Measurements from ENCODE around the gene CELA2B.
"Not testable (repeated sequence)": the region's sequence is repeated elsewhere in the genome, so short reads cannot be mapped to it uniquely, and the experiment has no call there.

The CELA2B gene

GRCh38 chr1:15501208-15502032 lies 25.5 kb downstream of the CELA2B start:
- no peak for DNase-seq (ENCODE audit: low read depth)

DNA sequence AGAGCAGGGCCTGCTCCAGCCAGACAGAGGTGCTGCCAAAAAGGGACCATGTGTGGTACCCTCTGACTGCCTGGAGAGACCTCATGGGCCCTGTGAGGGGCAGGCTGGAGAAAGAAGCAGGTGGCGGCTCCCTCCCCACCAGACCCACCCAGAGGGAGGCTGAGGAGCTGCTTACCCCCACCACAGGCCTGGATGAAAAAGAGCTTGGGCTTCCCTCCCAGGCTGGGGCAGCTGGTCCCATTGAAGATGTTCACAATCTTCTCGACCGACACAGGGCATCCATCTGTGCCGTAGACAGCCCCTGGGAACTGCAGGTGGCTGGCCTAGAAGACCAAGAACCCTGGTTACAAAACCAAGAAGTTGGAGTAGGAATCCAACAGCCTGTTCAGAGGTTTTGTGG lies 28.5 kb downstream of the CELA2B start:
- no peak for DNase-seq (ENCODE audit: low read depth)

DNA sequence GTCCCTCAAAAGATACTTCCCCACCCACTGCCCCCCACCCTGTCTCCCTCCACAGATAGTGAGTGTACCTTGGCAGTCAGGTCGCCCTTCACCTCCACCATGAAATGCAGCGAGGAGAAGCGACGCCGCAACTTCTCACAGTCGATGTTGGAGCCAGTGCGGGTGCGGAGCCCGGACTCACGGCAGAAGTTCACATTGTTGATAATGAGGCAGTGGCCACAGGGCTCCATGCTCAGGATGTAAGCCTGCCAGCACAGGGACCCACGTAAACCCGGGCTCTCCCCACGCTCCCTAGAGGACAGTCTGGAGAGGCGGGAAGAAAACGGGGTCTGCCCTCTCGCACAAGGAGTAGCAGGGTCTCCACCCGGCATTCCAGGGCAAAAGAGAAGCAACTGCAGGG lies 30.9 kb downstream of the CELA2B start:
- DNase-seq (ENCODE audit: low read depth): no peak

- no peak for DNase-seq (ENCODE audit: low read depth)
Measured at GRCh38 chr1:15507278-15507677, 31.4 kb downstream of the CELA2B start.

DNA sequence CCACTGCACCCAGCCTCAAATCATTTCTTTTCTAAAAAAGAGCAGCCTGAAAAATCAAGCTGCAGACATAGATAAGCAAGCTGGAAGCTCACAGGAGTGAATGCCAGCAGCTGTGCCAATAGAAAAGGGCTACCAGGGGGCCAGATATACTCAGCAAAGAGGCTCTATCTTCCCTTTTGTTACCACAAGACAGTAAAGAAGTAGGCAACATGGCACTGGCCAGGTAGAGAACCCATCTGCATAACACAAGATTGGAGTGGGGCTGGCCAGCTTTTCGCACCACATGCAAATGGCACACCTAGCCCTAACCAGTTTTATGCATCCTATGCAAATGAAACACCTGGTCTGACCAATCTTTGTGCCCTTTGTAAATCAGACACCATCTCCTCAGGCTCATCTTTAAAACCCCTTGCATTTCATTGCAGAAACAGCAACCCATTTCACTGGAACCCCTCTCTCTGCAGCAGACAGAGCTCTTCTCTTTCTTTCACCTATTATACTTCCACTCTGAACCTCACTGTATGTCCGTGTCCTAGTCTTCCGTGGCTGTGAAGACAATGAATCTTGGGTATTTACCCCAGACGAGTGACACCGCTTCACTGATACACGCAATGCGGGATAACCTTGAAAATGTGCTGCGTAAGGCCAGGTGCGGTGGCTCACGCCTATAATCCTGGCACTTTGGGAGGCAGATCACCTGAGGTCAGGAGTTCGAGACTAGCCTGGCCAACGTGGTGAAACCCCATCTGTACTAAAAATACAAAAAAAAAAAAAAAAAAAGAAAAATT lies 33.0 kb downstream of the CELA2B start:
- DNase-seq (ENCODE audit: low read depth): no peak

- no peak for DNase-seq (ENCODE audit: low read depth)
Measured at GRCh38 chr1:15509586-15509985, 33.7 kb downstream of the CELA2B start.

GRCh38 chr1:15510611-15511405 lies 34.9 kb downstream of the CELA2B start:
- DNase-seq (ENCODE audit: low read depth): no peak

GRCh38 chr1:15513192-15513591 lies 37.3 kb downstream of the CELA2B start:
- DNase-seq (ENCODE audit: low read depth): no peak

DNA sequence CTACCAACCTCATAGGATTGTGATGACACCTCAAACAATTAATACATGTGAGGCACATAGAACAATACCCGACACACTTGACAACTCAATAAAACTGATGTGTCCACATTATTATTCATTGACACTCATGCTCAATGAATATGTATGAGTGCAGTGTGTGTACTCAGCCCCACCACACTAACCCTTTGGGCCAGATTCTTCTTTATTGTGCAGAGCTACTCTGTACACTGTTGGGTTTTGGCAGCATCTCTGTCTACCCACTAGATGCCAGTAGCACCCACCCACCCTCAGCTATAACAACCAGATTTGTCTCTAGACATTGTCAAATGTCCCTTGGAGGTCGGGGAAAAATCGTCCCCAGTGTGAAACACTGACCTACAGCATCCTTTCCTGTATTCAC lies 38.0 kb downstream of the CELA2B start:
- DNase-seq (ENCODE audit: low read depth): no peak

DNA sequence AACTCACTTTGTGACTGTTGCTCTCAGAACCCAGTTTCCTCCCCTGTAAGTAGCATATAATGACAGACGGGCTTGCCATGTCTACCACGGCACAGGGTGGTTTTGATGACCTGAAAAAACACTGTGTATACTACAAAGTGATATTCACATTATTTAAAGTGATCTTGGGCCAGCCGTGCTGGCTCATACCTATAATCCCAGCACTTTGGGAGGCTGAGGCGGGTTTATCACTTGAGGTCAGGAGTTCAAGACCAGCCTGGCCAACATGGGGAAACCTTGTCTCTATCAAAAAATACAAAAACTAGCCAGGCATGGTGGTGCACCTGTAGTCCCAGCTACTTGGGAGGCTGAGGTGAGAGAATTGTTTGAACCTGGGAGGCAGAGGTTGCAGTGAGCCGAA lies 38.7 kb downstream of the CELA2B start:
- DNase-seq (ENCODE audit: low read depth): not testable (repeated sequence)

GRCh38 chr1:15515022-15515663 lies 39.2 kb downstream of the CELA2B start:
- DNase-seq (ENCODE audit: low read depth): no peak

GRCh38 chr1:15519625-15520024 lies 43.7 kb downstream of the CELA2B start:
- DNase-seq (ENCODE audit: low read depth): no peak

DNA sequence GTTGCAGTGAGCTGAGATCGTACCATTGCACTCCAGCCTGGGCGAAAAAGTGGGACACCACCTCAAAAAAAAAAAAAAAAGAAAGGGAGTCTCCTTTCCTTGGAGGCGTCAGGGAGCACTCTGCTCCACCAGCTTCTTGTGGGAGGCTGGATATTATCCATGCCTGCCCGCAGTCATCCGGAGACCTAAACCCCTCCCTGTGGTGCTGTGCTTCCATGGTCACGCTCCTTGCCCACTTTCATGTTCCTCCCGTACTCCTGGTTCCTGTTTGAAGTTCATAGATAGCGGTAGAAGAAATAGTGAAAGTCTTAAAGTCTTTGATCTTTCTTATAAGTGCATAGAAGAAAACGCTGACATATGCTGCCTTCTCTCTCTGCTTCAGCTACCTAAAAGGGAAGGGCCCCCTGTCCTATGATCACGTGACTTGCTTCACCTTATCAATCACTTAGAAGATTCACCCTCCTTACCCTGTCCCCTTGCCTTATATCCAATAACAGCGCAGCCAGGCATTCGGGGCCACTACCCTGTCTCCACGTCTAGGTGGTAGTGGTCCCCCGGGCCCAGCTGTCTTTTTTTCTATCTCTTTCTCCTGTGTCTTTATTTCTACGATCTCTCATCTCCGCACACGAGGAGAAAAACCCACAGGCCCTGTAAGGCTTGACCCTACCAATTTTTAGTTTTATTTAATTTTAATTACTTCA lies 45.5 kb downstream of the CELA2B start:
- DNase-seq (ENCODE audit: low read depth): not testable (repeated sequence)

DNA sequence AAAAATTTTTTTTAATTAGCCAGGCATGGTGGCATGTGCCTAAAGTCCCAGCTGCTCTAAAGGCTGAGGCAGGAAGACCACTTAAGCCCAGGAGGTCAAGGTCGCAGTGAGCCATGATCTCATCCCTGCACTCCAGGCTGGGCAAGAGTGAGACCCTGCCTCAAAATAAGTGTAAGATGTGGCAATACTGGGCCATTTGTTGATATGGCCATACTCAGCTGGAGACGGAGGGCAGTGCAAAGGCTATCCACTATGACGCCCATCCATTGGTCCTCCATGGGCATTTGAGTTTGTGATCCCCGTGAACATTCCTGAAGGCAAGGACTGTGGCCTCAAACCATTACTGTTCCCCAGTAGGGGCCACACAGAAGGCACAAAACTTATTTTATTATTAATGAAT lies 46.6 kb downstream of the CELA2B start:
- no peak for DNase-seq (ENCODE audit: low read depth)

DNA sequence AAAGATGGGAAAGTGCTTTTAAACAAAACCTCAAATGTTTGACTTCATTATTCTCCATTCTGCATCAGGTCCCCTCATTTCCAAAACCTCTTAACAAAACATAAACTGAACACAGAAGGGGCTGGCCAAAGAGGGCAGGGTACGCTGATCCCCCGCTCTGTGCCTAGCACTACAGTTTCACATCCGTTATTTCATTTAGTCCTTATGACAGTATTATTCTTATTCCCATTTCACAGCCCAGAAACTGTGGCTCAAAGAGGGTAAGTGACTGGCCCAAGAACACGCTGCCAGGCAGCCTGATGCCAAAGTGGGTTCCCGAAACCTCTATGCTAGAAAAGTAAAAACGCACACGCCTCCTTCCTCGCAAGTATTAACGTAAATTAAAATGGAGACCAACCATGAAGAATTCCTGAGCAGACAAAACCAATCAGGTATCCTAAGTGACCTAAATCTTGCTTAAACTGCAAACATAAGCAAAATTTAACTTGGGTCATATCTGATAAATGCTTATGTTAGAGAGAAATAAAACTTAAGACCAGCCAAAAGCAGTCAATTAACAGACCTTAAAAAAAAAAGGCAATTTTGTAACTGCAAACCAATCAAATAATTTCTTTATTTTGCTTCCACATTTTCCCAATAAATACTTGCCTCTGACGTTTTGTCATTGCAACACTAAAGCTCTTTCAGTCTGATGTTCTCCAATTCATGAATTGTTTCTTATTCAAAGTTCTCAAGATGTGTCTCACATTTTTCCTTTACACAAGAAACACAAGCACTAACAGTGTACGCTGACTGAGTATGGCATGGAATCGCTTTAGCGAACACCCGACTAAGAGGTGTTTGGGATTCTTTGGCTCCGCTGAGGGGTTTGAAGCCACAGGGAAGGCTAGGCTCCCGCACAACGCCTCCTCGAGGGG lies 47.5 kb downstream of the CELA2B start:
- no peak for DNase-seq (ENCODE audit: low read depth)

GRCh38 chr1:15524021-15524282 lies 48.0 kb downstream of the CELA2B start, which contains the start of gene CASP9:
CASP9 (minus strand) TSS chr1:15524215; CDS start chr1:15524200, 15 bp downstream.
- no peak for DNase-seq (ENCODE audit: low read depth)

DNA sequence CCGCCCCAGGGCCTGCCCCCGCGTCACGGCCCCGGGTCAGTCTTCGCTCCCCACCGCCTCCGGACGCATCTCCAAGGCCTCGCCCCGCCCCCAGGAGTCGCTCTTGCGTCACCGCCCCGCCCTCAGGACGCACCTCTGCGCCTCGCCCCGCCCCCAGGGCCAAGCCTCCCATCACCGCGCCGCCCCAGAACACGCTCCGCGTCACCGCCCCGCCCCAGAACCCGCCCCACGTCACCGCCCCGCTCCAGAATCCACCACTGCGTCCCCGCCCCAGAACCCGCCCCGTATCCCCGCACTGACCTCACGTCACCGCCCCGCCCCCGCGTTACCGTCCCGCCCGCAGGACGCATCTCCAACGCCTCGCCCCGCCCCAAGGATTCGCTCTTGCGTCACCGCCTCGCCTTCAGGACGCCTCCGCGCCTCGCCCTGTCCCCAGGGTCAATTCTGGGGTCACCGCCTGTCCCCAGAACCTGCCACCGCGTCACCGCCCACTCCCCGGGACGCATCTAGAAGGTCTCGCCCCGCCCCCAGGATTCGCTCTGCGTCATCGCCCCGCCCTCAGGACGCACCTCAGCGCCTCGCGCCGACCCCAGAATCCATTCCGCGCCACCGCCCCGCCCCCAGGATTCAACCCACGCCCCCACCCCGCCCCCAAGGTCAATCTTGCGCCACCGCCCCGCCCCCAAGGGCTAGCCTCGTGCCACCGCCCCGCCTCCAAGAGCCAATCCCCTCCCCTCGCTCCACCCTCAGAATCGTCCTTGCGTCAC lies 48.6 kb downstream of the CELA2B start:
- peak; percentile 90 for DNase-seq (ENCODE audit: low read depth)

DNA sequence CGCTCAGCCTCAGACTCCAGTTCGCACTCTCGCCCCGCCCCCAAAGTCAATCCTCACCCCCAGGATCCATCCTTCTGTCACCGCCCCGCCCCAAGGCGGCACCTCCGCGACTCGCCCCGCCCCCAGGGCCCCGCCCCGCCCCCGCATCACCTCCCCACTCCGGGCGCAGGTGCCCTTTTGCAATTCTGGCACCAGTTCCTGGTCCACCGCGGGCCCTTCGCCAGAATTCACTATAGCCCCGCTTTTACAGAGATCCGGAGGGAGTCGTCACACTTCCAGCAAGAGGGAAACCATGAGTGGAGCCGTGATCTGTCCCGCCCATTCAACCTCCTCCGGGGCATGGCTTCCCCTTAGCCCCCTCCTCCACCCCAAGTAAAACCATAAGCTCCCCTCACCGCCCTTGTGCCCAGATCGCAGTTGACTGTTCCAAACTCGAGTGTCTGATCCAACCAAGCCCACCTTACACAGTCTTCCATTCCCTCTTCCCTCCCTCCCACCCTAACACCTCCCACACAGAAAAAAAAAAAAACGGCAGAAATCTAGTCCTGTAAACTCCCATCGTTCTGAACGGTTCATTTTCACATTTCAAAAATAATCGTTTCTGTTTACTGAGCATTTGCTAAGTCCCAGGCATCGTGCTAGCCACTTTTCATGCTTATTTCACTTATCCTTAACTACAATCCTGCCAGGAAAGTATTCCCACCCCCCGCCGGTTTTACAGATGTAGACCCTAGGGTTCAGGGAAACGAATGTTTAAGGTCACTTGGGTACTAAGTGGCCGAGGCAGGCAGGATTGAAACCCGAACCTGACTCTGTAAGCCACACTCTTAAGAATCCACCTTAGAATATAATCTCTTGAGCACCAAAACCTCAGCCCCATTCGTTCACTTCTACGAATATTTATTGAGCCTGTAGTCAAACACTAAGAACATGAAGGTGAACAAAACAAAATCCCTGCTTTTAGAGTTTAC lies 49.4 kb downstream of the CELA2B start:
- peak; percentile 96 for DNase-seq (ENCODE audit: low read depth)
